Esophagus muscularis mucosa (tissue), 4 donors: ENCODE results near the gene RHOT2.

Experiments
- CTCF ChIP-seq, 3 experiments: fragments of 200-600 bp in 2 of 3; fragments of 450-650 bp in 1 of 3; sonication (generic) in 2 of 3; IDR thresholded peaks; one replicate each; pipeline ENCODE4 v1.5.1; 2017 to 2019; ENCODE audit warnings: antibody characterized with exemption in 3 of 3, mild to moderate bottlenecking in 2 of 3, moderate library complexity in 1 of 3
- EP300 ChIP-seq: sonication (generic); formaldehyde crosslinking; IDR thresholded peaks from one replicate; pipeline ENCODE4 v1.6.1; 2017; ENCODE audit warnings: antibody characterized with exemption
- POLR2A ChIP-seq: fragments of 450-650 bp; IDR thresholded peaks from one replicate; pipeline ENCODE4 v1.6.1; 2017; ENCODE audit warnings: antibody characterized with exemption, moderate library complexity, mild to moderate bottlenecking, low read depth
- POLR2AphosphoS5 ChIP-seq, 2 donors: sonication (generic); formaldehyde crosslinking; IDR thresholded peaks; one replicate each; pipeline ENCODE4 v1.6.1; 2017; ENCODE audit warnings: antibody characterized with exemption in 2 of 2

GRCh38 chr16:716200-716568 lies 48.3 kb downstream of the RHOT2 start:
- TF ChIP-seq CTCF (IDR thresholded peaks at IDR 0.05) (no peak), POLR2A (no peak), EP300 (no peak), POLR2AphosphoS5 (IDR thresholded peaks at IDR 0.05) (no peak)
